Inferior parietal cortex (tissue), 1 donor: ENCODE measurements around the gene VAMP5.
"Not testable (repeated sequence)": the region's sequence is repeated elsewhere in the genome, so short reads cannot be mapped to it uniquely, and the experiment has no call there.

ENCODE experiments used
- DNase-seq: peaks from one replicate; pipeline ENCODE4 v3.0.0-alpha.2; 2016; ENCODE audit errors: extremely low spot score

Gene VAMP5

GRCh38 chr2:85550486-85550885 is 33.7 kb upstream of the VAMP5 start:
- no peak for DNase-seq

- peak; percentile 92 for DNase-seq
Observed at GRCh38 chr2:85551698-85552678, 32.2 kb upstream of the VAMP5 start.

GRCh38 chr2:85553184-85553583 is 31.0 kb upstream of the VAMP5 start:
- no peak for DNase-seq

DNA sequence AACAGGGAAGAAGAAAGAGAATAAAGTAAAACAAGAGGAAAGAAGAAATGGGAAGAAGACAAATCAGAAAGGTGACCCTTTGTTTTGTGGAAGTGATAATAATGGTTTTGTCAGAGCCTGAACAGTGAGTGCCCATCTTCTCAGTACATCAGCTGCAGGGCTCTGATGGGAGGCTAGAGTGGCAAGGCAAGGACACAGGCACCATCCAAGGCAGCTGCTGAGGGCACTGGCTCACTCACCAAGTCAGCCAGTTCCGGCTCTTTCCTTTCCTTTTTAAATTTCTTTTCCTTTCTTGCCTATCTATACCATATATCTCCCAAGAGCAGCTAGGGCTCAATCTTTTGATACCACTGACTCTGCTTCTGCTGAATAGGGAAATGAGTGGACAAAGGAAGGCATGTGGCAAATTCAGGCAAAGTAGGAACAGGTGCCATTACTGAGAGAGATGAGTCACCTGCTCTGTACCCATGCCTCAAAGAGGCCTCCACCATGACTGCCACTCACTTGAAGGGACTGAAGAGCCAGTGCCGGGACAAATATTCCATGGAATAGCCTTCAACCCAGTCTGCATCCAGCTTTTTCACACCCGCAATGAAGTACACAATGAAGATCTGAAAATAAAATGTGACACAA is 29.1 kb upstream of the VAMP5 start:
- no peak for DNase-seq

- DNase-seq: no peak
Observed at GRCh38 chr2:85557130-85557529, 27.1 kb upstream of the VAMP5 start.

DNA sequence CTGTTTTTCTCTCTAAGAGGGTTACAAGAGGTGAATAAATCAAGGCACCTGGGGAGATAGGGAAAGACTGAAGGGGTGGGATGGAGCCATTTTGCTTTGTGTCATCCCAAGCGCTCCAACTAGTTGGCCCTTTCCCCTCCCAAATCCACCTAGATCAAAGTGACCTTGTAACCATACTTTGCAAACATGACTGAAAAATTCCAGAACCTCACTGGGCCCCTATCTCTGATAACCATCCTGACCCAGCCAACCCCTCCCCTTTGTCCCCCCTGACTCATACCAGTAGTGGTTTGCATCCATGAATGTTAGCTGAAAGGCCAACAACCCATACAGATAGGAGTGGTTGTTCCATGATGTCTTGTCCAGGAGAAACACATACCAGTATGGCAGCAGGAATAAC is 26.1 kb upstream of the VAMP5 start:
- DNase-seq: no peak

- DNase-seq: not testable (repeated sequence)
Observed at GRCh38 chr2:85560403-85560726, 23.9 kb upstream of the VAMP5 start.

DNA sequence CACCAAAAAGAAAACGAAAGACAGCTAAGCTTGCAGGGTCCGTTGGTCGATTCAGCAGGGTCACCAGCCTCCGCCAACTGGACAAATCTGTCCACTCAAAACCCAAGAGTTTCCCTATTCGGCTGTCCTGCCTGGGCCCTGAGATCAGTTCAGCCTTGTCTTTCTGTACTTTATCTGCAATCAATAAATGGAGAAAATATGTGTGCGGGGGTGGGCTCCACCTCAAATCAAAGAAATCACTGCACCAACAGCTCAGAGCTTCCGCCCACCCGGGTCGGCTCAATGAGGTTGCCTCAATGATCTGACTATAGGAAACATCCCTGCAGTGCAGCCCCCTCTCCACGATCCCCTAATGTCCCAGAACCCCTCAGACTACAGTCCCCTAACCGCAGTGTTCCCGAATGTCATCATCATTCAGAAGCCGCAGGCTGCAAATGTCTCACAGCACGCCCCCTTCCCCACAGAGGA is 23.4 kb upstream of the VAMP5 start:
- DNase-seq: no peak

DNA sequence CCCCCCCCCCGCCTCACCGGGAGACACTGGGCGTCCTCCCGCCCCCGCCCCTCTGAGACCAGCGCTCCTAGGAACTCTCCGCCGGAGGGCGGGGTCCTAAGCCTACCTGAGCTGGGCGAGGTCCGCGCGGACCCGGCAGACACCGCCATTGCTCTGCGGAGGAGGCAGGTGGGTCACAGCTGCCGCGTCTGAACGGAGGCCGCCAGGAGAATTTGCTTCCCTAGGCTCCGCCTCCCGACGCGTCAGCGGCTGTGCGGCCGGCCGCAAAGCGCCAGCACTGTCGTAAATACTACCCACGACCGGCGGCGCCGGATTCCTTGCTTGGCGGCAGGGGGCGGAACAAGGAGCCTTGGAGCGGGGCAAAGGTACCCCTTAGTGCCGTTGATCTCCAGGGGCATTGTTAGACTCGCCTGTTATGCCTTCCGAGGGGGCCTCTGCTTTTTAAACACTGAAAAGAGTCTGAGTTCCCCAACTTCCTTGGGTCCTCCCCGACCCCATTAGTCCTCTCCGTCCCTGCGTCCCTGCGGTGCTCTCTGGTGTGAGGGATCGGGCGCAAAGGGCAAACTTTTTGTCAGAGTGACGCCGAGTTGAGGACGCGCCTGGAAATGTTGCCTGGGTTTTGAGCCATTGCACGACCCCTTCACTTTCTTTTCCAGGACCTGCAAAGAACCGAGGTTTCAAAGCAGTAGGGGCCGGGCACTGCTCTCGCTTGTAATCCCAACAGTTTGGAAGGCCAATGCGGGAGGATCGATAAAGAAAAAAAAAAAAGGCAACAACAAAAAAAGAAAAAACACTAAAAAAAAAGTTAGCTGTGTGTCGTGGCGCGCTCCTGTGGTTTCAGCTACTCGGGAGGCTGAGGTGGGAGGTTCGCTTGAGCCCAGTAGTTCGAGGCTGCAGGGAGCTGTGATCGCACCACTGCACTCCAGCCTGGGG is 22.7 kb upstream of the VAMP5 start, which contains the start of gene GGCX:
Gene GGCX (minus strand): TSS at position 214 of the 933 bp plus-strand sequence. CDS start 65 bp downstream, at position 149.
- peak; percentile 95 for DNase-seq

DNA sequence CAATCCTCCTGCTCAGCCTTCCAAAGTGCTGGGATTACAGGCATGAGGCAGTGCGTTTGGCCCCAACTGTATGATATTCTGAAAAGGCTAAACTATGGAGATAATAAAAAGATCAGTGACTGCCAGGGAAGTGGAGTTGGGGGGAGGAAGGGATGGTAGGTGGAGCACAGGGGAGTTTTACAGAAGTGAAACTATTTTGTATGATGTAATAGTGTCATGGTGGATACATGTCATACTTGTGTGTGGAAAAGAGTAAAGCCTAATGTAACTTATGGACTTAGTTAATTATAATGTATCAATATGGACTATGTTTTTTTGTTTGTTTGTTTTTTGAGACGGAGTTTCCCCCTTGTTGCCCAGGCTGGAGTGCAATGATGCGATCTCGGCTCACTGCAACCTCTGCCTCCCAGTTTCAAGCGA is 20.1 kb upstream of the VAMP5 start:
- DNase-seq: no peak

- DNase-seq: no peak
Observed at GRCh38 chr2:85566265-85566664, 18.0 kb upstream of the VAMP5 start.

DNA sequence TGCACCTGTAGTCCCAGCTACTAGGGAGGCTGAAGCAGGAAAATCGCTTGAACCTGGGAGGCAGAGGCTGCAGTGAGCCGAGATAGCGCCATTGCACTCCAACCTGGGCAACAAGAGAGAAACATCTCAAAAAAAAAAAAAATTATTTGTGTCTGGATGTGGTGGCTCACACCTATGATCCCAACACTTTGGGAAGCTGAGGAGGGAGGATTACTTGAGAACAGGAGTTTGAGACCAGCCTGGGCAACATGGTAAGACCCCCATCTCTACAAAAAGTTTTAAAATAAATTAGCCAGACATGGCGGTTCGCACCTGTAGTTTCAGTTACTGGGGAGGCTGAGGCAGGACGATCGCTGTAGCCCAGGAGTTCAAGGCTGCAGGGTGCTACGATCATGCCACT is 8.5 kb upstream of the VAMP5 start:
- no peak for DNase-seq

DNA sequence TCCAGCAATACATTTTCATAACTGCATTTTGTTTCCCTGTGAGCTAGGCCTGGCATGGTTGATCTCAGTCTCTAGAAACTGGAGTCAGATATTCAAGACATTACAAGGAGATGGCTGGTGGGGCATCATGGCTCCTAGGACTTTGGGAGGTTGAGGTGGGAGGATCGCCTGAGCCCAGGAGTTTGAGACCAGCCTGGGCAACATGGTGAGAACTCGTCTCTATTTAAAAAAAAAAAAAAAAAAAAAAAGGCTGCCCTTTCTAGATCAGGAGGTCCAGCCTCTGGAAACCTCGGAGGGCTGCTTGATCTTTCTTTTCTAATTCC is 7.2 kb upstream of the VAMP5 start:
- no peak for DNase-seq

DNA sequence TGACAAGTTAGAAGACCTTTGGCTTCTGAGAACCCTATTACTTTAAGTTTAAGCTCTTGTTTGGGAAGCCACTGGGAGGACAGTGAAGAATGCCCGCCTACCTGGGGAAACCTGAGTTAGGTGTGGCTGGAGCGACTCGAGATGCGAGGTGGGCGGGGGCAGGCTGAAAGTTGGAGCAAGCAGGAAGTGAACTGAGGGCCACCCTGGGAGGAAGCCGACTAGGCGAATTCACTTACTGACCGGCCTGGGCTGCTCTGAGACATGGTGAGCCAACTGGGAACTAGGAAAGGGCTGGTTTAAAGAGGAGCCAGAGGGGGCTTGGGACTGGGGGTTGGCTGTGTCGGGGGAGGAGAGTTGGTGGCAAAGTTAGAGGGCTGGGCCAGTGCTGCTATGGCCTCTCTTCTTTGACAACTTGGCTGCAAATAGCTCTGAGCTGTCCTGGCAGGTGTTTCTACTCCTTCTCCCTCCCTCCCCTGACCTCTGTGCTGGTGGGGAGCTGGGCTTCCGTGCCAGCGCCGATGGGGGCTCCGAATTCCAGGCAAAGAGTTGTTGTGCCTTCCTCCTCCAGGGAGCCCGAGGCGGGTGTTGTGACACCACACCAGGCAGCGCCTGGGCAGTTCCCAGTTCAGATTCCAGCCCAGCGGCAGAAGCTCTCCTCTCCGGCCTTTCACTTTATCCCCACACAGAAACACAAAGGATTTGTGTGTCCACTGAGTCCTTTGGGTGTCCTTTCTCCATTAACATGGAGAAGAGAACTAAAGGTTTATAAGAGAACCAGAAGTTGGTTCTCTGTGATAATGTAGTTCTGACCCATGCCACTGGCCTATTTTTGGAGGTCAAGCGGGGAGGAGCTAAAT is 6.6 kb upstream of the VAMP5 start, which contains the start of gene VAMP8:
Gene VAMP8 (plus strand): TSS at position 201 of the 857 bp plus-strand sequence. CDS start 61 bp downstream, at position 262.
- DNase-seq: no peak

- no peak for DNase-seq
Observed at GRCh38 chr2:85578243-85579180, 5.7 kb upstream of the VAMP5 start.

GRCh38 chr2:85579266-85579935 is 4.8 kb upstream of the VAMP5 start:
- DNase-seq: no peak

- no peak for DNase-seq
Observed at GRCh38 chr2:85580206-85580605, 4.0 kb upstream of the VAMP5 start.

GRCh38 chr2:85582492-85582891 is 1.7 kb upstream of the VAMP5 start:
- no peak for DNase-seq

- no peak for DNase-seq
Observed at GRCh38 chr2:85583667-85584353, 421 bp upstream of the VAMP5 start.
